Endothelial cell (in vitro differentiated cells): Measurements from ENCODE around the gene ZIK1. TPM values are rescaled to one million over a fixed set of nuclear protein-coding genes. Genes with fewer than 3 reads are reported as not detected.
A peak's percentile ranks its signal among the peaks of the same experiment; 100 is the strongest.

Source experiments
- DNase-seq: peaks from one replicate; pipeline ENCODE4 v3.0.0; 2021; ENCODE audit warnings: low spot score
- H3K27ac Mint-ChIP-seq: one replicate; pipeline ENCODE4 v1.8.0; 2021; ENCODE audit warnings: mixed read lengths, inconsistent platforms; ENCODE audit not compliant: unreplicated experiment
- H3K27me3 Mint-ChIP-seq: one replicate; pipeline ENCODE4 v1.8.0; 2021; ENCODE audit warnings: mild to moderate bottlenecking, moderate library complexity, mixed read lengths, inconsistent platforms; ENCODE audit not compliant: unreplicated experiment
- H3K36me3 Mint-ChIP-seq: one replicate; pipeline ENCODE4 v1.8.0; 2021; ENCODE audit warnings: mild to moderate bottlenecking, low read depth, mixed read lengths, inconsistent platforms; ENCODE audit not compliant: unreplicated experiment
- H3K4me1 Mint-ChIP-seq: one replicate; pipeline ENCODE4 v1.8.0; 2021; ENCODE audit warnings: mild to moderate bottlenecking, mixed read lengths, inconsistent platforms; ENCODE audit not compliant: unreplicated experiment
- H3K4me3 Mint-ChIP-seq: one replicate; pipeline ENCODE4 v1.8.0; 2021; ENCODE audit warnings: mild to moderate bottlenecking, mixed read lengths, inconsistent platforms; ENCODE audit not compliant: unreplicated experiment
- H3K9me3 Mint-ChIP-seq: one replicate; pipeline ENCODE4 v1.8.0; 2021; ENCODE audit warnings: mixed read lengths, inconsistent platforms; ENCODE audit not compliant: unreplicated experiment
- CTCF ChIP-seq: fragments of 200-600 bp; sonication (generic); IDR thresholded peaks from one replicate; pipeline ENCODE4 v1.5.0; 2021; ENCODE audit warnings: antibody characterized with exemption; ENCODE audit not compliant: unreplicated experiment
- long read RNA-seq: library from polyadenylated mRNA; unstranded; transcript quantifications from one replicate; pipeline ENCODE4 v2.0.0, GENCODE V29; 2020; ENCODE audit not compliant: unreplicated experiment
- total RNA-seq: library from RNA; stranded (reverse); fragmentation: NEBNext Ultra II Directional; extraction: Animal tissue kit (Norgen Biotek cat#: 25700); gene quantifications from one replicate; pipeline ENCODE4 v1.2.1, GENCODE V29; 2021; ENCODE audit not compliant: unreplicated experiment

Gene ZIK1
- total RNA-seq, result 19.9 TPM
- long read RNA-seq, full-length matches to known transcripts, result 4 of 4 reads
- long read RNA-seq, partial matches to known transcripts, result 0 of 4 reads
- long read RNA-seq, other reads (novel, unspliced or antisense), result 0 of 4 reads

- TF ChIP-seq CTCF, result no peak
- H3K36me3 Mint-ChIP-seq, result peaks cover 36% of the 10 kb centered on the region
- peaks cover 11% of the 10 kb centered on the region for H3K27me3 Mint-ChIP-seq
- H3K9me3 Mint-ChIP-seq, result peaks cover 12% of the 10 kb centered on the region
- DNase-seq, result peak; percentile 76
- H3K27ac Mint-ChIP-seq, result no peak within 1 kb of the TSS
- H3K4me1 Mint-ChIP-seq, result peaks cover 10% of the 10 kb centered on the region
- H3K4me3 Mint-ChIP-seq, result peak within 1 kb of the TSS; percentile 98
Measured at GRCh38 chr19:57583521-57584416, at the start of gene ZIK1. TSS of gene ZIK1 (plus strand) at chr19:57584145. CDS start at chr19:57584357, 212 bp downstream.

GRCh38 chr19:57537953-57538547 is 45.9 kb upstream of the ZIK1 start:
- Mint-ChIP-seq H3K4me1 (no peaks in the 10 kb centered on the region), H3K27me3 (peaks cover 16% of the 10 kb centered on the region), H3K27ac (no peak overlapping the region), H3K4me3 (peak overlapping the region; percentile 53), H3K36me3 (peaks cover 92% of the 10 kb centered on the region), H3K9me3 (peaks cover 52% of the 10 kb centered on the region)
- no peak for TF ChIP-seq CTCF
- DNase-seq, result no peak

GRCh38 chr19:57546513-57546912 is 37.4 kb upstream of the ZIK1 start:
- Mint-ChIP-seq H3K9me3 (peaks cover 12% of the 10 kb centered on the region), H3K27ac (no peak overlapping the region), H3K27me3 (peaks cover 2% of the 10 kb centered on the region), H3K4me1 (no peaks in the 10 kb centered on the region), H3K36me3 (peaks cover 92% of the 10 kb centered on the region), H3K4me3 (peak overlapping the region; percentile 33)
- no peak for TF ChIP-seq CTCF
- DNase-seq, result no peak

- Mint-ChIP-seq H3K27ac (no peak overlapping the region), H3K9me3 (peaks cover 8% of the 10 kb centered on the region), H3K36me3 (peaks cover 82% of the 10 kb centered on the region), H3K4me1 (no peaks in the 10 kb centered on the region), H3K27me3 (peaks cover 2% of the 10 kb centered on the region), H3K4me3 (peak overlapping the region; percentile 70)
- no peak for DNase-seq
- no peak for TF ChIP-seq CTCF
Measured at GRCh38 chr19:57552432-57552831, 31.5 kb upstream of the ZIK1 start.
